ENCODE data around the gene R3HDM1. TPM values are rescaled to one million over a fixed set of nuclear protein-coding genes. Genes with fewer than 3 reads are reported as not detected.

Gene R3HDM1
- total RNA-seq, 4 donors from 2014 or later = 18.2 to 42.4 (median 28.5) TPM

- Histone ChIP-seq H3K4me1 (no peaks in the 10 kb centered on the region), H3K9me3 (no peaks in the 10 kb centered on the region), H3K27ac (no peak overlapping the region), H3K36me3 (no peaks in the 10 kb centered on the region), H3K4me3 (no peak overlapping the region), H3K27me3 (no peaks in the 10 kb centered on the region)
- 88 to 92% methylated on average over 5 of the region's 5 CpGs for WGBS, 2 donors
- DNase-seq (ENCODE audit: low spot score in 2 of 2) = no peak
- TF ChIP-seq POLR2A (IDR thresholded peaks at IDR 0.05) (no peak), EP300 (IDR thresholded peaks at IDR 0.05) (no peak)
- TF ChIP-seq, protein P1, sequence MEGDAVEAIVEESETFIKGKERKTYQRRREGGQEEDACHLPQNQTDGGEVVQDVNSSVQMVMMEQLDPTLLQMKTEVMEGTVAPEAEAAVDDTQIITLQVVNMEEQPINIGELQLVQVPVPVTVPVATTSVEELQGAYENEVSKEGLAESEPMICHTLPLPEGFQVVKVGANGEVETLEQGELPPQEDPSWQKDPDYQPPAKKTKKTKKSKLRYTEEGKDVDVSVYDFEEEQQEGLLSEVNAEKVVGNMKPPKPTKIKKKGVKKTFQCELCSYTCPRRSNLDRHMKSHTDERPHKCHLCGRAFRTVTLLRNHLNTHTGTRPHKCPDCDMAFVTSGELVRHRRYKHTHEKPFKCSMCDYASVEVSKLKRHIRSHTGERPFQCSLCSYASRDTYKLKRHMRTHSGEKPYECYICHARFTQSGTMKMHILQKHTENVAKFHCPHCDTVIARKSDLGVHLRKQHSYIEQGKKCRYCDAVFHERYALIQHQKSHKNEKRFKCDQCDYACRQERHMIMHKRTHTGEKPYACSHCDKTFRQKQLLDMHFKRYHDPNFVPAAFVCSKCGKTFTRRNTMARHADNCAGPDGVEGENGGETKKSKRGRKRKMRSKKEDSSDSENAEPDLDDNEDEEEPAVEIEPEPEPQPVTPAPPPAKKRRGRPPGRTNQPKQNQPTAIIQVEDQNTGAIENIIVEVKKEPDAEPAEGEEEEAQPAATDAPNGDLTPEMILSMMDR (IDR thresholded peaks at IDR 0.05) = no peak
Observed at GRCh38 chr2:135551356-135551755, 20.1 kb downstream of the R3HDM1 start.

GRCh38 chr2:135552887-135553286, 21.6 kb downstream of the R3HDM1 start:
- 80 to 83% methylated on average over 4 of the region's 4 CpGs for WGBS, 2 donors
- no peak overlapping the region for H3K27ac ChIP-seq

GRCh38 chr2:135555311-135555710, 24.0 kb downstream of the R3HDM1 start:
- TF ChIP-seq, protein P1 (IDR thresholded peaks at IDR 0.05) = no peak
- TF ChIP-seq EP300 (IDR thresholded peaks at IDR 0.05) (no peak), POLR2A (IDR thresholded peaks at IDR 0.05) (no peak)

More at GRCh38 chr2:135552887-135553286, 21.6 kb downstream of the R3HDM1 start:
- H3K9me3 ChIP-seq = no peaks in the 10 kb centered on the region
- H3K36me3 ChIP-seq = no peaks in the 10 kb centered on the region
- no peak for DNase-seq (ENCODE audit: low spot score in 2 of 2)
- H3K4me1 ChIP-seq = no peaks in the 10 kb centered on the region
- H3K4me3 ChIP-seq = no peak overlapping the region
- TF ChIP-seq EP300 (IDR thresholded peaks at IDR 0.05) (no peak), POLR2A (IDR thresholded peaks at IDR 0.05) (no peak)
- TF ChIP-seq, protein P1 (IDR thresholded peaks at IDR 0.05) = no peak
- no peaks in the 10 kb centered on the region for H3K27me3 ChIP-seq

GRCh38 chr2:135557530-135557929, 26.2 kb downstream of the R3HDM1 start:
- WGBS, 2 donors = 73 to 80% methylated on average over 1 of the region's 1 CpG
- TF ChIP-seq, protein P1 (IDR thresholded peaks at IDR 0.05) = no peak
- peak in 1 of 2 donors; percentile 11 for TF ChIP-seq POLR2A (IDR thresholded peaks at IDR 0.05)
- no peaks in the 10 kb centered on the region for H3K36me3 ChIP-seq
- no peaks in the 10 kb centered on the region for H3K27me3 ChIP-seq
- no peak overlapping the region for H3K4me3 ChIP-seq
- no peak for DNase-seq (ENCODE audit: low spot score in 2 of 2)
- no peak overlapping the region for H3K27ac ChIP-seq
- no peaks in the 10 kb centered on the region for H3K4me1 ChIP-seq
- H3K9me3 ChIP-seq = no peaks in the 10 kb centered on the region

More at GRCh38 chr2:135555311-135555710, 24.0 kb downstream of the R3HDM1 start:
- H3K4me3 ChIP-seq = no peak overlapping the region
- H3K36me3 ChIP-seq = no peaks in the 10 kb centered on the region
- no peaks in the 10 kb centered on the region for H3K27me3 ChIP-seq
- no peak for DNase-seq (ENCODE audit: low spot score in 2 of 2)
- H3K9me3 ChIP-seq = no peaks in the 10 kb centered on the region
- 90 to 91% methylated on average over 4 of the region's 4 CpGs for WGBS, 2 donors
- H3K27ac ChIP-seq = no peak overlapping the region
- H3K4me1 ChIP-seq = no peaks in the 10 kb centered on the region

DNA sequence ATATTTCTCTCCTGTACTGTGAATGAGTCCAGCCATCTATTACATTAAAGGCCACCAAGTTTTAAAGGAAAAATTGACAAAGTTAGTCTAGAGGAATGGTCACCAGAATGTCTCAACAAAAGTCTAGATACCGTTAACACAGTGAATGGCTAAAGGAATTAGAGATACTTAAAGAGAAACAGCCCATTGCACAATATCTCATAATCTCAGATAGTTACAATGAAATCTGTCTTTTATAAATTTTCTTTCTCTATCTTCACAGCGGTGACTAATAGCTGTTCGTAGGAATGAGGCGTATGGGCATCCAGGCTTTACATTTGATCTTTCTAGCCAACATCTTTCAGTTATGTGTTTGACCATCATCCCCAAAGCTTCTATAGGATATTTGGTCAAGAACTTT, 30.6 kb downstream of the R3HDM1 start:
- Histone ChIP-seq H3K4me3 (no peak overlapping the region), H3K27me3 (no peaks in the 10 kb centered on the region), H3K27ac (no peak overlapping the region), H3K36me3 (no peaks in the 10 kb centered on the region), H3K9me3 (no peaks in the 10 kb centered on the region), H3K4me1 (no peaks in the 10 kb centered on the region)
- TF ChIP-seq EP300 (IDR thresholded peaks at IDR 0.05) (no peak), POLR2A (IDR thresholded peaks at IDR 0.05) (no peak)
- TF ChIP-seq, protein P1 (IDR thresholded peaks at IDR 0.05) = no peak
- 94 to 95% methylated on average over 4 of the region's 4 CpGs for WGBS, 2 donors
- DNase-seq (ENCODE audit: low spot score in 2 of 2) = no peak
